ENCODE data around the gene BRPF1. TPM values are rescaled to one million over a fixed set of nuclear protein-coding genes. Genes with fewer than 3 reads are reported as not detected.

BRPF1 gene
- total and polyA plus RNA-seq, 5 donors, result 6.4 to 12.0 (median 11.6) TPM

GRCh38 chr3:9701711-9702110, 29.8 kb upstream of the BRPF1 start:
- H3K4me3 ChIP-seq (ENCODE audit: low read length), result no peak overlapping the region
- H3K27me3 ChIP-seq (ENCODE audit: control insufficient read depth, insufficient read depth), result no peaks in the 10 kb centered on the region
- intact Hi-C loops (cut with DNase I), result no loop called here
- no peak overlapping the region for H3K27ac ChIP-seq (ENCODE audit: low read length)
- 97% methylated on average over 10 of the region's 10 CpGs for WGBS
- no peak for ATAC-seq
- H3K9me3 ChIP-seq (ENCODE audit: control insufficient read depth, low read length), result no peaks in the 10 kb centered on the region
- DNase-seq, result no peak
- H3K4me1 ChIP-seq (ENCODE audit: control insufficient read depth, insufficient read depth, low read length), result peaks cover 7% of the 10 kb centered on the region

GRCh38 chr3:9703240-9703639, 28.3 kb upstream of the BRPF1 start:
- intact Hi-C loops (cut with DNase I), result no loop called here
- no peak overlapping the region for H3K27ac ChIP-seq (ENCODE audit: low read length)
- H3K4me3 ChIP-seq (ENCODE audit: low read length), result no peak overlapping the region
- no peaks in the 10 kb centered on the region for H3K27me3 ChIP-seq (ENCODE audit: control insufficient read depth, insufficient read depth)
- no peak for ATAC-seq
- peaks cover 7% of the 10 kb centered on the region for H3K4me1 ChIP-seq (ENCODE audit: control insufficient read depth, insufficient read depth, low read length)
- no peak for DNase-seq
- WGBS, result 89% methylated on average over 4 of the region's 4 CpGs
- H3K9me3 ChIP-seq (ENCODE audit: control insufficient read depth, low read length), result no peaks in the 10 kb centered on the region

DNA sequence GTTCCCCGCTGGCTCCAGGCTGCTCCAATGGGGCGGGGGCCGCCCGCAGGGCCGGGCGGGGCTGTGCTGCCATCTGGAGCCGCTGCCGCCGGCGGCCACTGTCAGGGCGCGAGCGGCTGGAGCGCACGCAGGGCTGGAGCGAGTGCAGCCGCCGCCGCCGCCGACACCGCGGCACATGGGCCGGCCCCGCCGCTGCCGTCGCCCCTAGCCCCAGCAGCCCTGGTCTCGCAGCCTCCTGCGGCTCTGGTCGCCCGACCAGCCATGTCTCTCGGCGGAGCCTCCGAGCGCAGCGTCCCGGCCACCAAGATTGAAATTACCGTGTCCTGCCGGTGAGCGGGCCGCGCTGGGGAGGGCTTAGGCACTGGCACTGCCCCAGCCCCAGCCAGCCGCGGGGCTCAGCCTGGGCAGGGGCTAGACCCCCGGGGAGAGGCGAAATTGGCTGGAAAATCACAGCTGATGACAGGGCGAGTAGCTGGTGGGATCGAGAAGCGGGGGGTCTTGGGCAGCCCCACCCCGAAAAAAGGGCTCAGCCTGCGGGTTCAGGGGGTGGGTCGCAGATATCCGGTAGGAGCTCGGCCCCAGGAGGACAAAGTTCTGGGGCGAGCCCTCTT, 27.7 kb upstream of the BRPF1 start, which contains the start of gene CPNE9:
Gene CPNE9, plus strand, starts transcription at position 98 of the 611 bp plus-strand sequence. Its CDS starts 164 bp downstream, at position 262.
- H3K4me1 ChIP-seq (ENCODE audit: control insufficient read depth, insufficient read depth, low read length), result peaks cover 7% of the 10 kb centered on the region
- intact Hi-C loops (cut with DNase I), result no loop called here
- H3K4me3 ChIP-seq (ENCODE audit: low read length), result no peak within 1 kb of the TSS
- no peak within 1 kb of the TSS for H3K27ac ChIP-seq (ENCODE audit: low read length)
- WGBS, result 3% methylated on average over 56 of the region's 56 CpGs
- DNase-seq (no peak), ATAC-seq (peak; percentile 11 to 36)
- no peaks in the 10 kb centered on the region for H3K27me3 ChIP-seq (ENCODE audit: control insufficient read depth, insufficient read depth)
- H3K9me3 ChIP-seq (ENCODE audit: control insufficient read depth, low read length), result no peaks in the 10 kb centered on the region

GRCh38 chr3:9704347-9705322, 26.9 kb upstream of the BRPF1 start:
- Histone ChIP-seq H3K4me3 (ENCODE audit: low read length) (no peak overlapping the region), H3K4me1 (ENCODE audit: control insufficient read depth, insufficient read depth, low read length) (peaks cover 7% of the 10 kb centered on the region), H3K9me3 (ENCODE audit: control insufficient read depth, low read length) (no peaks in the 10 kb centered on the region), H3K27me3 (ENCODE audit: control insufficient read depth, insufficient read depth) (no peaks in the 10 kb centered on the region), H3K27ac (ENCODE audit: low read length) (no peak overlapping the region)
- peak; percentile 61 to 79 (median 71) for DNase-seq
- intact Hi-C loops (cut with DNase I), result no loop called here
- 2% methylated on average over 62 of the region's 62 CpGs for WGBS
- peak; percentile 67 to 72 for ATAC-seq

DNA sequence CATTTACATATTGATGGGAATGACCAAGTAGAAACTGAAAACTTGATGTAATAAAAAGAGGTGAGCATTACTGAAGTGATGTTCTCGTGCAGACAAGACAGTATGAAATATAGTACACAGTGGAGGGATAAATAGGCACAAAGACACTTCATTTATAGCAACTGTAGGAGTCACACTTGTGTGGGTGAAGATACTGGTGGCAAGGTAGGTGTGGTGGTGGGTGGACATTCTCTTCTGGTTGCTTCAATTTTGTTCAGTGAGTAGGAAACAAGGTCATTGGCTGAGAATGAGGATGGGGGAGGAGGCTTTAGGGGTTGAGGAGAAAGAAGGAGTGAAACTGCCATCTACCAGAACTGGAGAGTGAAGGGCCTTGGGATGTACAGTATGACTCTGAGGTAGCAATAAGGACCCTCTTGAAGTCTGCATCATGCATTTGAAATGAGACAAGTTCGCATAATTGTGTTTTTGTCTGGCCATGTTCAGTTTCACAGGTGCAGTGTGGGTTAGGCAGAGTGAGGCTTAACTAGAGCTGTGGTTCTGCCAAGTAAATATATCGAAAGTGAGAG, 21.3 kb upstream of the BRPF1 start:
- Histone ChIP-seq H3K9me3 (ENCODE audit: control insufficient read depth, low read length) (no peaks in the 10 kb centered on the region), H3K4me1 (ENCODE audit: control insufficient read depth, insufficient read depth, low read length) (no peaks in the 10 kb centered on the region), H3K4me3 (ENCODE audit: low read length) (no peak overlapping the region), H3K27me3 (ENCODE audit: control insufficient read depth, insufficient read depth) (no peaks in the 10 kb centered on the region), H3K27ac (ENCODE audit: low read length) (no peak overlapping the region)
- no peak for DNase-seq
- intact Hi-C loops (cut with DNase I), result no loop called here
- no peak for ATAC-seq
- 81% methylated on average over 3 of the region's 3 CpGs for WGBS

GRCh38 chr3:9712415-9712814, 19.1 kb upstream of the BRPF1 start:
- Histone ChIP-seq H3K4me3 (ENCODE audit: low read length) (no peak overlapping the region), H3K4me1 (ENCODE audit: control insufficient read depth, insufficient read depth, low read length) (no peaks in the 10 kb centered on the region), H3K27ac (ENCODE audit: low read length) (no peak overlapping the region), H3K9me3 (ENCODE audit: control insufficient read depth, low read length) (no peaks in the 10 kb centered on the region), H3K27me3 (ENCODE audit: control insufficient read depth, insufficient read depth) (no peaks in the 10 kb centered on the region)
- DNase-seq (no peak), ATAC-seq (no peak)
- WGBS, result 66% methylated on average over 2 of the region's 2 CpGs
- intact Hi-C loops (cut with DNase I), result no loop called here

DNA sequence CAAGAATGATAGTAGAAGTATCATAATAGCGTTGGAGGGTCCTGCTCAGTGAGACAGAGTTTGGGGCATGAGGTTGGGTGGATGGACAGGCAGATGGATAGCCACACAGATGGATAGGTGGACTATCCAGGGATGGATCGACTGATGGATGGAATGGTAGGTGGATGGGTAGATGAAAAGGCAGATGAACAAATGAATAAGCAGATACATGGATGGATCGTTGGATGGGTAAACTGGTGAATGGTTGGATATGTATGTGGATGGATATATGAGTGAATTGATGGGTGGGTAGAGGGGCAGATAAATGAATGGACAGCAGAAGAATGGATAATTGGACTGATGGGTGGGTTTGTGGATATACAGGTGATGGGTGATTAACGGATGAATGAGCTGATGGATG, 18.4 kb upstream of the BRPF1 start:
- DNase-seq (no peak), ATAC-seq (no peak)
- H3K9me3 ChIP-seq (ENCODE audit: control insufficient read depth, low read length), result no peaks in the 10 kb centered on the region
- no peaks in the 10 kb centered on the region for H3K27me3 ChIP-seq (ENCODE audit: control insufficient read depth, insufficient read depth)
- no peak overlapping the region for H3K4me3 ChIP-seq (ENCODE audit: low read length)
- intact Hi-C loops (cut with DNase I), result no loop called here
- no peak overlapping the region for H3K27ac ChIP-seq (ENCODE audit: low read length)
- H3K4me1 ChIP-seq (ENCODE audit: control insufficient read depth, insufficient read depth, low read length), result no peaks in the 10 kb centered on the region
- 83% methylated on average over 4 of the region's 4 CpGs for WGBS

GRCh38 chr3:9715136-9715535, 16.4 kb upstream of the BRPF1 start:
- DNase-seq, result no peak
- H3K4me1 ChIP-seq (ENCODE audit: control insufficient read depth, insufficient read depth, low read length), result no peaks in the 10 kb centered on the region
- WGBS, result 20% methylated on average over 4 of the region's 4 CpGs
- H3K27me3 ChIP-seq (ENCODE audit: control insufficient read depth, insufficient read depth), result no peaks in the 10 kb centered on the region
- H3K9me3 ChIP-seq (ENCODE audit: control insufficient read depth, low read length), result no peaks in the 10 kb centered on the region
- H3K4me3 ChIP-seq (ENCODE audit: low read length), result no peak overlapping the region
- no peak overlapping the region for H3K27ac ChIP-seq (ENCODE audit: low read length)
- intact Hi-C loops (cut with DNase I), result no loop called here
- ATAC-seq, result no peak

DNA sequence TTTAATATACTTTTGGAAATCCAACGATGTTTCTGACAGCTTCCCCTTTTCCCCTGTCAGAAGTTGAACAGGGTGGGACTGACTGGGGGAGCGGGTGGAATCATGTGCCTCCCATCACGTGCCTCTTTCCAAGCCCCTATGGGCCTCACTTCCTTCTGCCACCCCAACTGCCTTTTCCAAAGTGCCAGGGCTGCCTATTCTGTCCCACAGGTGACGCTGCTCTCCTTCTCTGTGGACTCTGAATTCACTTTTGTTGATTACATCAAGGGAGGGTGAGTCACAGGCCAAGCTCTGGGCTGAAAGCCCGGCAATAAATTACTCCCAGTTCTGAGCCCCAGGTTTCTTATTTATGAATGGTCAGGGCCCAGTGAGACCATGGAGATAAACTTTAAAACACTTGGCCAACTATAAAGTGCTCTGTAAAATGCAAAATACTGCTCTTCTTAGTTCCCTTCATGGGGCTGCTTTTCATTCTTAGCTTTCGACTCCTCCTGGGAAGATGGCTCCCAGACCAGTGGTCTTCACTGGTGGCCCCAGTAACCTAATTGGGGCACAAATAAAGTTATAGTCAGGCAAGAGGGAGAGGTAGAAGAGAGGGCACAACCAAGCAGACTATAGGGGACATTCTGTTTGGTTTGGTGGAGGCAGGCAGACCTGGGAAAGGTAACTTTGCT, 15.6 kb upstream of the BRPF1 start:
- ATAC-seq (peak; percentile 94 to 96), DNase-seq (peak; percentile 80 to 89 (median 83))
- WGBS, result 43% methylated on average over 6 of the region's 6 CpGs
- Histone ChIP-seq H3K4me1 (ENCODE audit: control insufficient read depth, insufficient read depth, low read length) (no peaks in the 10 kb centered on the region), H3K27me3 (ENCODE audit: control insufficient read depth, insufficient read depth) (no peaks in the 10 kb centered on the region), H3K27ac (ENCODE audit: low read length) (peak overlapping the region; percentile 2), H3K4me3 (ENCODE audit: low read length) (no peak overlapping the region), H3K9me3 (ENCODE audit: control insufficient read depth, low read length) (no peaks in the 10 kb centered on the region)
- intact Hi-C loops (cut with DNase I), result no loop called here

DNA sequence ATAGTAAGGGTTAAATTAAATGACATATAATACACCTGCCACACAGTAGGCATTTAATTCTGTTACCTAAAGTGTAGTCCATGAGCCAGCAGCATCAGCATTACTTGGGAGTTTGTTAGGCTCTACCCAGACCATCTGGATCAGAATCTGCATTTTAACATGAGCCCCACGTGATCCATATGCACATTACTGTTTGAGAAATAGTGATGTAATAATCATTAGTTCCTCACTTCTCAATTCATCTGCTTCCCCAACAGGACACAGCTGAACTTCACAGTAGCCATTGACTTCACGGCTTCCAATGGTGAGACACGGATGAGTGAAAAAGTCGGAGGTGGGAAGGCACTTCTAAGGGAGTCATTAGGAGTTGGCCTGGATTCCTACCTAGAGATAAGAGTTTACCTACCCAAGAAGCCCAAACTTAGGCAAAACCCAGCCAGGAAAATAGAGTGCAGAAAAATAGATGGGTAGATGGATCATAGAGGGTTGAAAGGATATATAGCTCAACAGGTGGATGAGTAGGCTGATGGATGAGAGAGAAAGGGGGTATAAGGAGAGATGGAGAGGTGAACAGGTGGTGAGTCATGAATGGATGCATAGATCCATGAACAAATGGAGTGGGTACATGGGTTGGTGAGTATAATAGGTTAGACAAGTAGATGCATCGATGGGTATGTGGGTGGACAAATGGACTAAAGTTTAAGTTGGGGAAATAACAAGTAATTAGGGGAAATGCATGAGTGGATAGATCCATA, 14.6 kb upstream of the BRPF1 start:
- DNase-seq (no peak), ATAC-seq (no peak)
- H3K4me1 ChIP-seq (ENCODE audit: control insufficient read depth, insufficient read depth, low read length), result no peaks in the 10 kb centered on the region
- intact Hi-C loops (cut with DNase I), result no loop called here
- no peak overlapping the region for H3K4me3 ChIP-seq (ENCODE audit: low read length)
- no peaks in the 10 kb centered on the region for H3K9me3 ChIP-seq (ENCODE audit: control insufficient read depth, low read length)
- no peak overlapping the region for H3K27ac ChIP-seq (ENCODE audit: low read length)
- H3K27me3 ChIP-seq (ENCODE audit: control insufficient read depth, insufficient read depth), result no peaks in the 10 kb centered on the region
- WGBS, result 75% methylated on average over 5 of the region's 5 CpGs

Measured in right cardiac atrium (tissue), 5 donors.